Neuronal stem cell (in vitro differentiated cells): ENCODE measurements around the gene ASGR1.

Source experiments
- DNase-seq: peaks from one replicate; pipeline ENCODE4 v3.0.0-alpha.2; 2013; ENCODE audit warnings: low spot score
- H2AFZ ChIP-seq: one replicate; pipeline ENCODE4 v1.6.1; 2013; ENCODE audit warnings: mild to moderate bottlenecking, low read length, inconsistent platforms
- H2AK5ac ChIP-seq: 2 replicates; pipeline ENCODE4 v1.6.1; 2013; ENCODE audit warnings: low read depth, mild to moderate bottlenecking, inconsistent platforms, low read length, moderate library complexity, mixed read lengths
- H2BK120ac ChIP-seq: 2 replicates; pipeline ENCODE4 v1.6.1; 2013; ENCODE audit warnings: low read depth, mild to moderate bottlenecking, inconsistent platforms, low read length, moderate library complexity, mixed read lengths
- H2BK12ac ChIP-seq: one replicate; pipeline ENCODE4 v1.6.1; 2013; ENCODE audit warnings: low read length, inconsistent platforms
- H2BK15ac ChIP-seq: 2 replicates; pipeline ENCODE4 v1.6.1; 2013; ENCODE audit warnings: mild to moderate bottlenecking, low read length, inconsistent platforms, mixed read lengths
- H2BK5ac ChIP-seq: one replicate; pipeline ENCODE4 v1.6.1; 2013; ENCODE audit warnings: inconsistent platforms, mild to moderate bottlenecking, low read length, moderate library complexity
- H3K14ac ChIP-seq: one replicate; pipeline ENCODE4 v1.6.1; 2013; ENCODE audit warnings: low read length, inconsistent platforms
- H3K18ac ChIP-seq: 2 replicates; pipeline ENCODE4 v1.6.1; 2013; ENCODE audit warnings: low read length, inconsistent platforms
- H3K23ac ChIP-seq: 2 replicates; pipeline ENCODE4 v1.6.1; 2013; ENCODE audit warnings: low read depth, mild to moderate bottlenecking, mixed read lengths, low read length, inconsistent platforms; ENCODE audit not compliant: poor library complexity
- H3K27ac ChIP-seq: replicated peaks from 3 replicates; pipeline ENCODE4 v1.5.1; 2013; ENCODE audit warnings: low read length, inconsistent platforms
- H3K27me3 ChIP-seq, 3 experiments: 2 replicates each; pipeline ENCODE4 v1.6.1; 2013; ENCODE audit warnings: low read length in 3 of 3, mild to moderate bottlenecking in 2 of 3, inconsistent platforms in 1 of 3, low read depth in 1 of 3, mixed read lengths in 1 of 3, moderate library complexity in 1 of 3; ENCODE audit not compliant: control insufficient read depth in 3 of 3, insufficient read depth in 3 of 3
- H3K36me3 ChIP-seq, 2 donors: replicated peaks in 1 of 2; 2 replicates each; pipeline ENCODE4 v1.6.1; 2013; ENCODE audit warnings: low read length in 2 of 2; ENCODE audit not compliant: control insufficient read depth in 2 of 2, insufficient read depth in 2 of 2
- H3K4ac ChIP-seq: 2 replicates; pipeline ENCODE4 v1.6.1; 2013; ENCODE audit warnings: inconsistent platforms, mild to moderate bottlenecking, low read length, moderate library complexity
- H3K4me1 ChIP-seq, 2 donors: 1 replicate in 1 of 2; 2 replicates in 1 of 2; pipeline ENCODE4 v1.6.1; 2013; ENCODE audit warnings: low read length in 2 of 2, low read depth in 1 of 2; ENCODE audit not compliant: control insufficient read depth in 2 of 2, insufficient read depth in 1 of 2
- H3K4me2 ChIP-seq: one replicate; pipeline ENCODE4 v1.6.1; 2013; ENCODE audit warnings: mild to moderate bottlenecking, low read length, inconsistent platforms; ENCODE audit not compliant: insufficient read depth, poor library complexity, severe bottlenecking
- H3K4me3 ChIP-seq, 2 donors: 2 replicates each; pipeline ENCODE4 v1.5.1; 2013; ENCODE audit warnings: low read length in 2 of 2, mild to moderate bottlenecking in 2 of 2, inconsistent platforms in 1 of 2, moderate library complexity in 1 of 2
- H3K79me1 ChIP-seq: one replicate; pipeline ENCODE4 v1.6.1; 2013; ENCODE audit warnings: low read depth, mild to moderate bottlenecking, inconsistent platforms, low read length, moderate library complexity
- H3K9ac ChIP-seq: one replicate; pipeline ENCODE4 v1.6.1; 2013; ENCODE audit warnings: mild to moderate bottlenecking, low read depth, low read length, inconsistent platforms; ENCODE audit not compliant: poor library complexity
- H3K9me3 ChIP-seq, 2 donors: replicated peaks in 1 of 2; 2 replicates each; pipeline versions ENCODE3 to v1.6.1; 2013; ENCODE audit warnings: low read length in 2 of 2, mild to moderate bottlenecking in 2 of 2, inconsistent platforms in 1 of 2, low read depth in 1 of 2, mixed read lengths in 1 of 2, moderate library complexity in 1 of 2; ENCODE audit not compliant: control insufficient read depth in 2 of 2, insufficient read depth in 1 of 2
- H4K8ac ChIP-seq: one replicate; pipeline ENCODE4 v1.6.1; 2013; ENCODE audit warnings: low read depth, mild to moderate bottlenecking, inconsistent platforms, low read length, moderate library complexity
- H4K91ac ChIP-seq: one replicate; pipeline ENCODE4 v1.6.1; 2013; ENCODE audit warnings: low read length, low read depth, mild to moderate bottlenecking, inconsistent platforms; ENCODE audit not compliant: poor library complexity
- WGBS, 2 donors: extraction: QIAGEN DNeasy Blood & Tissue Kit; methylation state at CpG; one replicate each; pipeline ENCODE4 v1.1.7; 2013; ENCODE audit warnings: missing lambda C conversion rate in 2 of 2, mixed read lengths in 1 of 2; ENCODE audit not compliant: insufficient read length in 2 of 2, insufficient replicate concordance in 1 of 2; ENCODE audit errors: extremely low coverage in 2 of 2; 5-methylcytosine and 5-hydroxymethylcytosine counted together

The ASGR1 gene

GRCh38 chr17:7176107-7176840, 2.9 kb downstream of the ASGR1 start:
- DNase-seq, result no peak
- Histone ChIP-seq H3K79me1 (peaks cover 2% of the 10 kb centered on the region), H2BK15ac (no peak overlapping the region), H2BK5ac (no peak overlapping the region), H3K18ac (peak overlapping the region; percentile 5), H3K9me3 (peaks cover 0 to 10% of the 10 kb centered on the region in 2 donors), H3K27ac (no peak overlapping the region), H3K4me3 (peak overlapping the region; percentile 57 to 61), H3K9ac (no peak overlapping the region), H2AK5ac (no peak overlapping the region), H4K91ac (no peak overlapping the region), H3K4me1 (peaks cover 15% of the 10 kb centered on the region in 2 donors), H4K8ac (no peak overlapping the region), H3K4me2 (peak overlapping the region; percentile 37), H3K27me3 (peaks cover 0 to 30% (median 0%) of the 10 kb centered on the region in 3 experiments), H3K36me3 (peaks cover 0 to 10% of the 10 kb centered on the region in 2 donors), H3K23ac (peak overlapping the region; percentile 8), H3K4ac (no peak overlapping the region), H2BK120ac (no peak overlapping the region), H2AFZ (peak overlapping the region; percentile 96), H2BK12ac (no peak overlapping the region), H3K14ac (peak overlapping the region; percentile 78)
- 100% methylated on average over 1 of the region's 1 CpG for WGBS, 2 donors

DNA sequence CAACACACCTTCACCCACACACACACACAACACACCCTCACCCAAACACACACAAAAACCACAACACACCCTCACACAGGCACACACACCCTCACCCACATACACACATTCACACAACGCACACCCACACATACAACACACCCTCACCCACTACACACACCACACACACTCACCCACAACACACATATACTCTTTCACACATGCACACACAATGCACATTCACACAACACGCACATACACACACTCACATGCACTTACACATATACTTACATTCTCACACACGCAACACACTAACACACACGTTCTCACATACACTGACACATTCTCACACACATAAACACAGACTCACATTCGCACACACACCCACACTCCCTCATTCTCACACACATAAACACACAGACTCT, 3.8 kb downstream of the ASGR1 start:
- peaks cover 2% of the 10 kb centered on the region for H3K79me1 ChIP-seq
- no peak for DNase-seq
- H2BK12ac ChIP-seq, result no peak overlapping the region
- H3K4me3 ChIP-seq, result peak overlapping the region in 1 of 2 donors; percentile 61
- peaks cover 0 to 10% of the 10 kb centered on the region in 2 donors for H3K9me3 ChIP-seq
- H3K27ac ChIP-seq, result no peak overlapping the region
- peaks cover 0 to 30% (median 0%) of the 10 kb centered on the region in 3 experiments for H3K27me3 ChIP-seq
- H3K4ac ChIP-seq, result no peak overlapping the region
- H3K18ac ChIP-seq, result no peak overlapping the region
- no peak overlapping the region for H3K4me2 ChIP-seq
- H3K36me3 ChIP-seq, result peaks cover 0 to 10% of the 10 kb centered on the region in 2 donors
- H2AFZ ChIP-seq, result no peak overlapping the region
- H3K14ac ChIP-seq, result no peak overlapping the region
- H3K4me1 ChIP-seq, result peaks cover 15% of the 10 kb centered on the region in 2 donors
- H2AK5ac ChIP-seq, result no peak overlapping the region
- no peak overlapping the region for H4K91ac ChIP-seq
- no peak overlapping the region for H2BK5ac ChIP-seq
- H2BK15ac ChIP-seq, result no peak overlapping the region
- H2BK120ac ChIP-seq, result no peak overlapping the region
- 99 to 100% methylated on average over 3 to 5 of the region's 5 CpGs for WGBS, 2 donors
- peak overlapping the region; percentile 64 for H3K9ac ChIP-seq
- peak overlapping the region; percentile 8 for H3K23ac ChIP-seq
- peak overlapping the region; percentile 88 for H4K8ac ChIP-seq

DNA sequence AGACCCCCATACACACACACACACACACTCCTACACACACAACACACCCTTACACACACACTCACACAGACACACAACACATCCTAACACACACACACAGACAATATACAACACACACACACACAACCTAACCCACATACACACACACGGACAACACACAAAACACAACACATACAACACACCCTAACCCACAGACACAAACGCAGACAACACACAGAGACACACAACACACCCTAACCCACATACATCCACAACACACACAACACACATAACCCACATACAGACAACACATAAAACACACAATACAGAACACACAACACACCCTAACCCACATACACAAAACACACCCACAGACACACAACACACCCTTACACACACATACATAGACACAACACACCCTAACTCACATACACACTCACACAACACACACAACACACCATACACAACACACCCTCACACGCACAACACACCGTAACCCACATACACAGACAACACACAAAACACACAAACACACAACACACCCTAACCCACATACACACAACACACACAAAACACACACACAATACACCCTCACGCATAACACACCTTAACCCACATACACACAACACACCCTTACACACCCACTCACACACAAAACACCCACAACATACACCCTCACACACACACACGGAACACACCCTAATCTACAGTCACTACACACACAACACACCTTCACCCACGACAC, 4.4 kb downstream of the ASGR1 start:
- Histone ChIP-seq H3K27ac (no peak overlapping the region), H2BK15ac (no peak overlapping the region), H3K79me1 (peaks cover 2% of the 10 kb centered on the region), H2BK12ac (no peak overlapping the region), H3K27me3 (peaks cover 0 to 30% (median 0%) of the 10 kb centered on the region in 3 experiments), H4K8ac (peak overlapping the region; percentile 88), H3K4ac (no peak overlapping the region), H2BK5ac (no peak overlapping the region), H4K91ac (no peak overlapping the region), H3K36me3 (peaks cover 0 to 10% of the 10 kb centered on the region in 2 donors), H3K9me3 (peaks cover 0 to 10% of the 10 kb centered on the region in 2 donors), H3K4me3 (peak overlapping the region in 1 of 2 donors; percentile 11), H3K4me1 (peaks cover 15% of the 10 kb centered on the region in 2 donors), H2AFZ (no peak overlapping the region), H3K4me2 (peak overlapping the region; percentile 38), H2AK5ac (no peak overlapping the region), H3K23ac (peak overlapping the region; percentile 2), H3K9ac (peak overlapping the region; percentile 65), H3K18ac (peak overlapping the region; percentile 96), H2BK120ac (no peak overlapping the region), H3K14ac (no peak overlapping the region)
- DNase-seq, result no peak
- 100% methylated on average over 2 to 7 of the region's 7 CpGs for WGBS, 2 donors
